T-helper 2 cell treated with Interferon-gamma antibody and Interleukin-4, amounts not matched to agents 5 μg/mL and 100 μg/mL, for 36 hours (primary cell): ENCODE data around the gene FOXA3.
"Not testable (repeated sequence)": the region's sequence is repeated elsewhere in the genome, so short reads cannot be mapped to it uniquely, and the experiment has no call there.

Source experiments
- DNase-seq: peaks from one replicate; pipeline ENCODE4 v3.0.0; 2021; ENCODE audit warnings: low spot score
- H3K27ac Mint-ChIP-seq: one replicate; pipeline ENCODE4 v1.8.0; 2021; ENCODE audit warnings: mild to moderate bottlenecking, mixed read lengths
- H3K27me3 Mint-ChIP-seq: one replicate; pipeline ENCODE4 v1.8.0; 2021; ENCODE audit warnings: low read depth, mixed read lengths
- H3K36me3 Mint-ChIP-seq: one replicate; pipeline ENCODE4 v1.8.0; 2021; ENCODE audit warnings: low read depth, mixed read lengths
- H3K4me1 Mint-ChIP-seq: one replicate; pipeline ENCODE4 v1.8.0; 2021; ENCODE audit warnings: low read depth, mixed read lengths
- H3K4me3 Mint-ChIP-seq: one replicate; pipeline ENCODE4 v1.8.0; 2022; ENCODE audit warnings: mild to moderate bottlenecking, moderate library complexity, mixed read lengths
- H3K9me3 Mint-ChIP-seq: one replicate; pipeline ENCODE4 v1.8.0; 2021; ENCODE audit warnings: mixed read lengths

FOXA3 gene

DNA sequence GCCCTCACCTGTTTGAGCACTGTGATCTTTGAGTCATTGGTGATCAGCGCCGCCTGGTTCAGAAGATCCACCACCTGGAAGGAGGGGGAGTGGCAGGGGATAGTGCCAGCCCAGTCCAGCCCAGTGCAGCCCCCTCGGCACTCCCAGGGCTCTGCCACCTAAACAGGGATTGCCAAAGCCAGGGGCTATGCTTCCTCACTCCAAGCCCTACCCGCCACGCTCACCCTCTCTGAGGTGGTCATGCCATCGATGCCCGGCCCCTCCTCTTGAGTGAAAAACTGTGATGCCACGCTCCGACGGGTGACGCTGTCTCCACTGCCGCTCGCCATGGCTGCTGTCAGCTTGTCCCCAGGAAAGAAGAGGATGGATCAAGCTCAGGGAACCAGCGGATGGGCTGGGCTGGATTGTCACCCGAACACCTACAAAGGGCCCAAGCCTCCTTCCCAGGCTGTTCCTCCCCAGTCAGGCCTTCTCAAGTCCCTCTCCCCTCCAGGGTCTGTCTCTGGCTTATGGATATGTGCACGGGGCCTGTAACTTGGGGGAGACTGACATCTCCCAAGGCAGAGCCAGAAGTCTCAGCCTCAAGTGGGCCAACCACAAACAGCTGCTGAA, 9.9 kb upstream of the FOXA3 start:
- Mint-ChIP-seq H3K27ac (no peak overlapping the region), H3K9me3 (no peaks in the 10 kb centered on the region)

DNA sequence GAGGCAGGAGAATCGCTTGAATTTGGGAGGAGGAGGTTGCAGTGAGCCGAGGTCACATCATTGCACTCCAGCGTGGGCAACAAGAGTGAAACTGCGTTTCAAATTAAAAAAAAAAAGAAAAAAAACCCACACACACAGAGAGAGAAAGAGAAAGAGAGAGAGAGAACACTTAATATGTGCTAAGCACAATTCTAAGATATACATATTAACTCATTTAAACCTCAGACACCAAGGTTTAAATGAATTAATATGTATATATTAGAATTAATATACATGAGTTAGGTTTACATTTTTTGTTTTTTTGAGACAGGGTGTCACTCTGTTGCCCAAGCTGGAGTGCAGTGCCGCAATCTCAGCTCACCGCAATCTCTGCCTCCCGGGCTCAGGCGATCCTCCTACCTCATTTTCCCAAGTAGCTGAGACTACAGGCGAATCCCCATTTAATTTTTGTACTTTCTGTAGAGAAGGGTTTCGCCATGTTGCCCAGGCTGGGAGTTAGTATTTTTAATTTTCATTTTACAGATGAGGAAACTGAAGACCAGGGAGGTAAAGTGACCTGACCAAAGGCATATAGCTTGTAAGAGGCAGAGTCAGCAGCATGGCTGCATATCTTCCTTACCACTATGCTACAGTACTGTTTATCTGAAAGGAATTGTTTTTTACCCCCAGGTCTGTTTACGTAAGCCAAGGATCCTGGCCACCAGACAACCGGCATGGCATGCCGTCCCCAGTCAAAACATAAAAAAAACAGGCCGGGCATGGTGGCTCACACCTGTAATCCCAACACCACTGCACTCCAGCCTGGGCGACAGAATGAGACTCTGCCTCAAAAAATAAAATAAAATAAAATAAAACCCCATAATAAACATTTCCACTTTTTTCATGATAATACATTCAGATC, 3.5 kb upstream of the FOXA3 start:
- H3K4me1 Mint-ChIP-seq = peaks cover 23% of the 10 kb centered on the region
- DNase-seq = no peak
- H3K27ac Mint-ChIP-seq = peak overlapping the region; percentile 67
- peaks cover 23% of the 10 kb centered on the region for H3K36me3 Mint-ChIP-seq
- H3K4me3 Mint-ChIP-seq = peak overlapping the region; percentile 88
- H3K27me3 Mint-ChIP-seq = peaks cover 24% of the 10 kb centered on the region
- no peaks in the 10 kb centered on the region for H3K9me3 Mint-ChIP-seq

More for the DNA sequence above, 9.9 kb upstream of the FOXA3 start:
- DNase-seq = no peak
- Mint-ChIP-seq H3K36me3 (peaks cover 41% of the 10 kb centered on the region), H3K27me3 (no peaks in the 10 kb centered on the region), H3K4me3 (no peak overlapping the region), H3K4me1 (peaks cover 3% of the 10 kb centered on the region)

DNA sequence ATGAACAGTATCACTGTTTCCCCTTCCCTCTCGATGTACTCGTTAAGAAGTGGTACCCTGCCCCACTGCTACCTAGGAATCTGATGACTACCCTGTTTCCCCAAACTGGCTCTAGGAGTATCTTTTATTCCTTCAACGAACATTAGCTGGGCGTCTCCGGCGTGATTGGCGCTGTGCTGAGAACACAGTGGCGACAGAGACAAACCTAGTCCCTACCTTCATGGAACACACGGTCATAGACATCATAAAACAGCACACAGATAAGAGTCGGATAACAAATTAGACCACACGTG, 1.9 kb upstream of the FOXA3 start:
- Mint-ChIP-seq H3K27ac (peak overlapping the region; percentile 92), H3K27me3 (peaks cover 33% of the 10 kb centered on the region), H3K9me3 (no peaks in the 10 kb centered on the region), H3K36me3 (peaks cover 23% of the 10 kb centered on the region), H3K4me3 (peak overlapping the region; percentile 88), H3K4me1 (peaks cover 23% of the 10 kb centered on the region)
- no peak for DNase-seq

DNA sequence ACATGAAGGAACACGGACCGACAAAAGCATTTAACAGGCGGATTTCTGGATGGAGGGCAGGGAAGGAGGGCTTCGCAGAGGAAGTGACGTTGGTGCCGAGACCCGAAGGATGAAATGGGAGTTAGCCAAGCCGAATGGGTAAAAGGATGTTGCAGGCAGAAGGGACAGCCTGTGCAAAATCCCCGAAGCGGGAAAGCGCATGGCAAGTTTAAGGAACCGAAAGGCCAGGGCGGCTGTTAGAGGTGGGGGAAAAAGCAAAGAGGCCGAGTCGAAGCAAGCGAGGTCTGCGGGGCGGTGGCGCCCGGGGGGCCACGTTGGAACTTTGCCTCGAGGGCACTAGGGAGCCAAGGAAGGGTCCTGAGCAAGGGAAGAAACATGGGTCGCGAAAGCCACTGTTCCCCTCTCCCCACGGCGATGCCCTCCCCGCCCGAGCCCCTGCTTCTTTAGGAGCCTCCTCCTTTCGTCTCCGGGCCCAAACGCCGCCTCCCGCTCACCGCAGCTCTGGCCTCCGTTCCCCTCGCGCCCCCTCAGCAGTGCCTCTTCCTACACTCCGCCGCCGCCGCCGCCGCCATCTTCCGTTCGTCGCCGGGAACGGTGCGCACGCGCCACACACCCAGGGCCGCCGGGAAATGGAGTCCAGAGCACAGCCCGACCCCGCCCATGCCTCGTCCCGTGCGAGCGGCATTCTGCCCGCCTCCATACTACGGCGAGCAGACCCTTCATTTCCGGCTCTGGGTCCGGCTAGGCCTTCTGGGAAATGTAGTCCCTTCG, 1.4 kb upstream of the FOXA3 start, which contains the start of gene SYMPK:
Gene SYMPK (minus strand): TSS at position 584 of the 771 bp plus-strand sequence. CDS start 8,652 bp downstream, outside the sequence.
- H3K27ac Mint-ChIP-seq = peak within 1 kb of the TSS; percentile 92
- peaks cover 23% of the 10 kb centered on the region for H3K36me3 Mint-ChIP-seq
- peak within 1 kb of the TSS; percentile 88 for H3K4me3 Mint-ChIP-seq
- no peaks in the 10 kb centered on the region for H3K9me3 Mint-ChIP-seq
- H3K27me3 Mint-ChIP-seq = peaks cover 37% of the 10 kb centered on the region
- DNase-seq = peak; percentile 99
- peaks cover 23% of the 10 kb centered on the region for H3K4me1 Mint-ChIP-seq

GRCh38 chr19:45863335-45863839, 739 bp upstream of the FOXA3 start:
- Mint-ChIP-seq H3K36me3 (peaks cover 19% of the 10 kb centered on the region), H3K4me1 (peaks cover 19% of the 10 kb centered on the region), H3K27me3 (peaks cover 39% of the 10 kb centered on the region), H3K9me3 (no peaks in the 10 kb centered on the region), H3K27ac (peak overlapping the region; percentile 92), H3K4me3 (peak overlapping the region; percentile 88)
- no peak for DNase-seq

DNA sequence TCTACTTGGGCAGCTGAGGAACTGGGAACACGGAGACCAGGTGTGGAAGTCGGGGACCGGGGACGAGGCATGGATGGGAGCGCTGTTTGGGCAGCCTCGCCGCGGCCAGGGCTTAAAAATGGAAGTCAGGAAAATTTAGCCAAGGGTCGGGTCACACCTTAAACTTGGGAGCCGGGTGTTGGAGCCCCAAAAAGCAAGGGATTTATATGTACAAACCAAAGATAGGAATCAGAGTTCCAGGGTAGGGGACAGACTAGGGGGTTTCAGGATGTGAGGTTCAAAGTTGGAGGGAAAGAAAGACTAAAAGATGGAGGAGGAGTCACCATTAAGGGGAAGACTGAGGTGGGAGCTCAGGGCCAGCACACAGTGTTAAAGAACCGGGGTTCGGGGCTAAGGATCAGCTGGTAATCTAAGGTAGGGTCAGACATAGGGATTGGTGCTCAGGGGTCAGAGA, 530 bp downstream of the FOXA3 start:
- H3K4me1 Mint-ChIP-seq = peaks cover 19% of the 10 kb centered on the region
- peaks cover 9% of the 10 kb centered on the region for H3K36me3 Mint-ChIP-seq
- H3K4me3 Mint-ChIP-seq = peak overlapping the region; percentile 44
- H3K9me3 Mint-ChIP-seq = no peaks in the 10 kb centered on the region
- peak overlapping the region; percentile 38 for H3K27ac Mint-ChIP-seq
- no peak for DNase-seq
- peaks cover 39% of the 10 kb centered on the region for H3K27me3 Mint-ChIP-seq

- no peak for DNase-seq
- Mint-ChIP-seq H3K27ac (no peak overlapping the region), H3K4me1 (peaks cover 19% of the 10 kb centered on the region), H3K36me3 (peaks cover 7% of the 10 kb centered on the region), H3K9me3 (no peaks in the 10 kb centered on the region), H3K27me3 (peaks cover 39% of the 10 kb centered on the region), H3K4me3 (no peak overlapping the region)
Measured at GRCh38 chr19:45865269-45865948, 1.3 kb downstream of the FOXA3 start.

GRCh38 chr19:45866400-45867176, 2.5 kb downstream of the FOXA3 start:
- DNase-seq = no peak

GRCh38 chr19:45867241-45867640, 3.1 kb downstream of the FOXA3 start:
- peaks cover 13% of the 10 kb centered on the region for H3K4me1 Mint-ChIP-seq
- not testable (repeated sequence) for H3K4me3 Mint-ChIP-seq, DNase-seq, H3K27ac Mint-ChIP-seq, H3K9me3 Mint-ChIP-seq, H3K36me3 Mint-ChIP-seq
- H3K27me3 Mint-ChIP-seq = peaks cover 39% of the 10 kb centered on the region

More at GRCh38 chr19:45866400-45867176, 2.5 kb downstream of the FOXA3 start:
- H3K27me3 Mint-ChIP-seq = peaks cover 39% of the 10 kb centered on the region
- H3K4me3 Mint-ChIP-seq = no peak overlapping the region
- H3K4me1 Mint-ChIP-seq = peaks cover 16% of the 10 kb centered on the region
- no peaks in the 10 kb centered on the region for H3K9me3 Mint-ChIP-seq
- peaks cover 4% of the 10 kb centered on the region for H3K36me3 Mint-ChIP-seq
- H3K27ac Mint-ChIP-seq = no peak overlapping the region

GRCh38 chr19:45870798-45871197, 6.7 kb downstream of the FOXA3 start:
- peaks cover 18% of the 10 kb centered on the region for H3K27me3 Mint-ChIP-seq
- H3K9me3 Mint-ChIP-seq = no peaks in the 10 kb centered on the region
- no peak for DNase-seq
- H3K4me3 Mint-ChIP-seq = no peak overlapping the region
- H3K36me3 Mint-ChIP-seq = no peaks in the 10 kb centered on the region
- H3K27ac Mint-ChIP-seq = no peak overlapping the region
- H3K4me1 Mint-ChIP-seq = no peaks in the 10 kb centered on the region

- Mint-ChIP-seq H3K9me3 (no peaks in the 10 kb centered on the region), H3K36me3 (no peaks in the 10 kb centered on the region), H3K27ac (no peak overlapping the region), H3K4me3 (no peak overlapping the region), H3K27me3 (peaks cover 16% of the 10 kb centered on the region), H3K4me1 (peaks cover 8% of the 10 kb centered on the region)
- DNase-seq = no peak
Measured at GRCh38 chr19:45872095-45872919, 8.2 kb downstream of the FOXA3 start.

DNA sequence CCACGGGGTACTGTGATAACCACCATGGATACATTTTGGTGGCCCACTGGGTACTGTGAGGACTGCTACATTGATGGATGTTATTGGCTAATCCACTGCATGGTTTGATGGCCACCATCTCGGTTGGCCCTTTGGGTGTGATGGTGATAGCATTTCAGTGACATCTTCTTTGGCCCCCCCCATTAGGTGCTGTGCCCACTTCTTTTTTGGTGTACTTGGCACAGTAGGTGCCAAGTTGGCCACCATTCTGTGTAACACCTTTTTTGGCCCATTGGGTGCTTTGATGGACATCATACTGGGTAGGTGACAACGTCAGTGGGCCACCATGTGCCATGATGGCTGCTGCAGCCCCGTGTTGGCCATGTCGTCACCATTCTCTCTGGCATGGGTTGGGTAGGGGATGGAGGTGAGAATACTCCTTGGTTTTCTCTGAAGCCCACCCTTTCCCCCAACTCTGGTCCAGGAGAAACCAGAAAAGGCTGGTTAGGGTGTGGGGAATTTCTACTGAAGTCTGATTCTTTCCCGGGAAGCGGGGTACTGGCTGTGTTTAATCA, 9.2 kb downstream of the FOXA3 start:
- H3K4me3 Mint-ChIP-seq = no peak overlapping the region
- peaks cover 8% of the 10 kb centered on the region for H3K4me1 Mint-ChIP-seq
- no peak overlapping the region for H3K27ac Mint-ChIP-seq
- no peaks in the 10 kb centered on the region for H3K9me3 Mint-ChIP-seq
- peaks cover 10% of the 10 kb centered on the region for H3K27me3 Mint-ChIP-seq
- H3K36me3 Mint-ChIP-seq = no peaks in the 10 kb centered on the region
- DNase-seq = no peak
